OCI-LY3 (cell line): ENCODE results near the gene TMEM132A.

Experiments
- CTCF ChIP-seq: fragments of 200-600, 300-600 bp; sonication (generic); IDR thresholded peaks from 2 replicates; pipeline ENCODE4 v1.5.1; 2014; ENCODE audit warnings: antibody characterized with exemption, low read length, low read depth
- EZH2phosphoT487 ChIP-seq: fragments of 200-600 bp; shearing (Covaris generic); IDR thresholded peaks from 2 replicates; pipeline ENCODE4 v1.6.1; 2018; ENCODE audit warnings: antibody characterized with exemption, mixed run types, low read depth

GRCh38 chr11:60914633-60915247 lies 9.5 kb upstream of the TMEM132A start:
- TF ChIP-seq CTCF (no peak), EZH2phosphoT487 (no peak)
